GM12892 (cell line): ENCODE data around the gene CAMK1D.

Experiments
- DNase-seq: peaks from one replicate; pipeline ENCODE4 v3.0.0; 2011; ENCODE audit not compliant: insufficient read length
- FAIRE-seq: peaks from 2 replicates; lab custom pipeline; 2011; peaks lifted over from hg19 to GRCh38; lab: Jason Lieb, UNC
- POLR2A ChIP-seq: IDR thresholded peaks from 2 replicates; pipeline ENCODE4 v1.6.1; 2011; ENCODE audit warnings: low read depth, low read length, control low read depth
- POLR2AphosphoS5 ChIP-seq: IDR thresholded peaks from 2 replicates; pipeline ENCODE4 v1.6.1; 2011; ENCODE audit warnings: low read depth, low read length, control low read depth
- TAF1 ChIP-seq: IDR thresholded peaks from 2 replicates; pipeline ENCODE4 v1.6.1; 2011; ENCODE audit warnings: low read depth, mild to moderate bottlenecking, control low read depth, low read length, borderline replicate concordance

Gene CAMK1D

GRCh38 chr10:12583891-12584595 is 234.7 kb downstream of the CAMK1D start:
- FAIRE-seq (no peak), DNase-seq (no peak)
- TF ChIP-seq TAF1 (no peak), POLR2A (no peak), POLR2AphosphoS5 (no peak)

- DNase-seq (no peak), FAIRE-seq (no peak)
- TF ChIP-seq TAF1, result no peak
- no peak for TF ChIP-seq POLR2A
- no peak for TF ChIP-seq POLR2AphosphoS5
Measured at GRCh38 chr10:12586741-12587140, 237.4 kb downstream of the CAMK1D start.

GRCh38 chr10:12587451-12587888 is 238.1 kb downstream of the CAMK1D start:
- FAIRE-seq (no peak), DNase-seq (no peak)
- TF ChIP-seq TAF1, result no peak
- no peak for TF ChIP-seq POLR2AphosphoS5
- no peak for TF ChIP-seq POLR2A

GRCh38 chr10:12588091-12588860 is 238.9 kb downstream of the CAMK1D start:
- FAIRE-seq (peak; percentile 82), DNase-seq (no peak)
- TF ChIP-seq POLR2AphosphoS5 (no peak), POLR2A (no peak)

GRCh38 chr10:12589291-12589690 is 239.9 kb downstream of the CAMK1D start:
- DNase-seq (no peak), FAIRE-seq (peak; percentile 81)
- TF ChIP-seq POLR2AphosphoS5, result no peak
- no peak for TF ChIP-seq POLR2A
- TF ChIP-seq TAF1, result no peak

- no peak for DNase-seq
- TF ChIP-seq POLR2AphosphoS5 (no peak), TAF1 (no peak), POLR2A (no peak)
- no peak for FAIRE-seq
Measured at GRCh38 chr10:12589791-12590190, 240.4 kb downstream of the CAMK1D start.

GRCh38 chr10:12590675-12591659 is 241.6 kb downstream of the CAMK1D start:
- FAIRE-seq (no peak), DNase-seq (no peak)
- TF ChIP-seq TAF1 (no peak), POLR2AphosphoS5 (no peak), POLR2A (no peak)

- FAIRE-seq (peak; percentile 74), DNase-seq (no peak)
- no peak for TF ChIP-seq TAF1
- TF ChIP-seq POLR2A, result no peak
Measured at GRCh38 chr10:12592967-12593366, 243.6 kb downstream of the CAMK1D start.

- DNase-seq, result no peak
- no peak for FAIRE-seq
- no peak for TF ChIP-seq POLR2AphosphoS5
- TF ChIP-seq POLR2A, result no peak
- no peak for TF ChIP-seq TAF1
Measured at GRCh38 chr10:12594448-12594944, 245.1 kb downstream of the CAMK1D start.

GRCh38 chr10:12595936-12596576 is 246.7 kb downstream of the CAMK1D start:
- no peak for FAIRE-seq
- TF ChIP-seq TAF1 (no peak), POLR2AphosphoS5 (no peak), POLR2A (no peak)

GRCh38 chr10:12597176-12597575 is 247.8 kb downstream of the CAMK1D start:
- FAIRE-seq (no peak), DNase-seq (no peak)
- TF ChIP-seq POLR2AphosphoS5 (no peak), TAF1 (no peak), POLR2A (no peak)

More at GRCh38 chr10:12595936-12596576, 246.7 kb downstream of the CAMK1D start:
- DNase-seq, result no peak
